ENCODE measurements around the gene MEF2C.

Gene MEF2C

GRCh38 chr5:88806338-88806737, 76.6 kb downstream of the MEF2C start:
- Histone ChIP-seq H3K4me1 (ENCODE audit: low read depth, poor library complexity, severe bottlenecking) (peaks cover 51% of the 10 kb centered on the region), H3K27me3 (ENCODE audit: insufficient read depth, low read depth) (no peaks in the 10 kb centered on the region; the same call in 1 of the 2 replicates), H4K20me1 (ENCODE audit: insufficient read depth) (no peaks in the 10 kb centered on the region), H2AFZ (ENCODE audit: low read depth) (no peak overlapping the region), H3K27ac (no peak overlapping the region), H3K9ac (no peak overlapping the region), H3K4me3 (IDR thresholded peaks at IDR 0.05; ENCODE audit: insufficient read depth, low read depth, low read length) (no peak overlapping the region), H3K79me2 (ENCODE audit: insufficient read depth, low read depth) (no peaks in the 10 kb centered on the region), H3K4me2 (peak overlapping the region; percentile 43; the same call in 1 of the 2 replicates), H3K36me3 (ENCODE audit: insufficient read depth) (no peaks in the 10 kb centered on the region)
- no peak for TF ChIP-seq CTCF (conservative IDR thresholded peaks at IDR 0.05; ENCODE audit: low read depth, low read length)

DNA sequence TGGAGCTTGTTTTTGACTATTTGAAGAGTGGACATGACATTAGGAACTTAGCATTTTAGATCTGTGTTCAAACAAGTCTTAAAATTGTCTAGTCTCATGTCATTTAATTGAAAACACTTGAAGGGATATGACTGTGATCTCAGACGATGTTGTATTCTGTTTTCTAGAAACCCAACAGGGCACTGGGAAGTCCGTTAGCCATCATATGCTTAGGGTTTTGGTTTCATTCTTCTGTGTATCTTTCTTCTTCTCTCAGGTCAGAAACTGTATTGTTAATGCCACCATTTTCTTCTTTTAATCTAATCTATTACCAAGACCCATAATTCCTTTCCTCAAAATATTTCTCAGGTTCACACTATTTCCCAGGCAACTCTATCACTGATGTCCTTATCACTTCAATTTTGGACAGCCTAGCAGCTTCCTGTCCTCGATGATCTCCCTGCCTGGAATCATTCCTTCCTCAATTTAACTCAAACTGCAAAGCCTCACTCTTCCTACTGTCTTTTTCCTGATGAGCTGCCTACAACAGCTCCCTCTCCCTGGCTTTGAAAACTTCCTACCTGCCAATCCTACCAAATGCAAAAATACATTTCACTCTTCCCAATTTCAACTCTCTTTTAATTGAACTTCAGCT, 77.7 kb downstream of the MEF2C start:
- no peaks in the 10 kb centered on the region; the same call in 1 of the 2 replicates for H3K27me3 ChIP-seq (ENCODE audit: insufficient read depth, low read depth)
- H3K79me2 ChIP-seq (ENCODE audit: insufficient read depth, low read depth): no peaks in the 10 kb centered on the region
- peak overlapping the region; percentile 43 for H3K4me2 ChIP-seq
- H3K27ac ChIP-seq: peak overlapping the region; percentile 29; the same call in 1 of the 2 replicates
- no peak for TF ChIP-seq CTCF (conservative IDR thresholded peaks at IDR 0.05; ENCODE audit: low read depth, low read length)
- H3K36me3 ChIP-seq (ENCODE audit: insufficient read depth): no peaks in the 10 kb centered on the region
- H3K9ac ChIP-seq: peak overlapping the region; percentile 7; the same call in 1 of the 2 replicates
- no peak overlapping the region for H3K4me3 ChIP-seq (IDR thresholded peaks at IDR 0.05; ENCODE audit: insufficient read depth, low read depth, low read length)
- peaks cover 51% of the 10 kb centered on the region for H3K4me1 ChIP-seq (ENCODE audit: low read depth, poor library complexity, severe bottlenecking)
- H4K20me1 ChIP-seq (ENCODE audit: insufficient read depth): no peaks in the 10 kb centered on the region
- H2AFZ ChIP-seq (ENCODE audit: low read depth): peak overlapping the region; percentile 45; the same call in 1 of the 2 replicates

DNA sequence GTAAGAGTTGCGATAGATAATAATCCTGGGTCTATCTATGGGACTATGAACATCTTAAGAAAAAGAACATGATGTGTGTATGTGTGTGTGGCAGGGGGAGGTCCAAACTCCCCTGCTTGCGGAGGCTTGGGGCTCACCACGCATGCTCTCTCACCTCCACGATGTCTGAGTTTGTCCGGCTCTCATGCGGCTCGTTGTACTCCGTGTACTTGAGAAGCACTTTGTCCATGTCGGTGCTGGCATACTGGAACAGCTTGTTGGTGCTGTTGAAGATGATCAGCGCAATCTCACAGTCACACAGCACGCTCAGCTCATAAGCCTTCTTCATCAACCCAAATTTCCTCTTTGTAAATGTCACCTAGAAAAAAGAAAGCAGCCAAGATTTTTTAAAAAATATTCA, 78.5 kb downstream of the MEF2C start:
- Histone ChIP-seq H3K4me3 (IDR thresholded peaks at IDR 0.05; ENCODE audit: insufficient read depth, low read depth, low read length) (no peak overlapping the region), H2AFZ (ENCODE audit: low read depth) (peak overlapping the region; percentile 45; the same call in 1 of the 2 replicates), H4K20me1 (ENCODE audit: insufficient read depth) (no peaks in the 10 kb centered on the region), H3K27me3 (ENCODE audit: insufficient read depth, low read depth) (no peaks in the 10 kb centered on the region; the same call in 1 of the 2 replicates), H3K9ac (no peak overlapping the region), H3K27ac (no peak overlapping the region), H3K36me3 (ENCODE audit: insufficient read depth) (no peaks in the 10 kb centered on the region), H3K4me1 (ENCODE audit: low read depth, poor library complexity, severe bottlenecking) (peaks cover 51% of the 10 kb centered on the region), H3K4me2 (peak overlapping the region; percentile 43), H3K79me2 (ENCODE audit: insufficient read depth, low read depth) (no peaks in the 10 kb centered on the region)
- no peak for TF ChIP-seq CTCF (conservative IDR thresholded peaks at IDR 0.05; ENCODE audit: low read depth, low read length)

- Histone ChIP-seq H3K36me3 (ENCODE audit: insufficient read depth) (no peaks in the 10 kb centered on the region), H3K27ac (no peak overlapping the region), H4K20me1 (ENCODE audit: insufficient read depth) (no peaks in the 10 kb centered on the region), H3K4me3 (IDR thresholded peaks at IDR 0.05; ENCODE audit: insufficient read depth, low read depth, low read length) (no peak overlapping the region), H3K4me2 (no peak overlapping the region), H3K9ac (no peak overlapping the region), H3K4me1 (ENCODE audit: low read depth, poor library complexity, severe bottlenecking) (peaks cover 39% of the 10 kb centered on the region), H3K79me2 (ENCODE audit: insufficient read depth, low read depth) (no peaks in the 10 kb centered on the region), H2AFZ (ENCODE audit: low read depth) (no peak overlapping the region), H3K27me3 (ENCODE audit: insufficient read depth, low read depth) (no peaks in the 10 kb centered on the region; the same call in 1 of the 2 replicates)
- TF ChIP-seq CTCF (conservative IDR thresholded peaks at IDR 0.05; ENCODE audit: low read depth, low read length): no peak
Observed at GRCh38 chr5:88803309-88803708, 79.7 kb downstream of the MEF2C start.

Data from KMS-11 (cell line).